Measurements from ENCODE around the gene AGAP1. TPM values are rescaled to one million over a fixed set of nuclear protein-coding genes. Genes with fewer than 3 reads are reported as not detected.

Gene AGAP1
- total and polyA plus RNA-seq, 7 donors: 10.8 to 42.7 (median 18.6) TPM

DNA sequence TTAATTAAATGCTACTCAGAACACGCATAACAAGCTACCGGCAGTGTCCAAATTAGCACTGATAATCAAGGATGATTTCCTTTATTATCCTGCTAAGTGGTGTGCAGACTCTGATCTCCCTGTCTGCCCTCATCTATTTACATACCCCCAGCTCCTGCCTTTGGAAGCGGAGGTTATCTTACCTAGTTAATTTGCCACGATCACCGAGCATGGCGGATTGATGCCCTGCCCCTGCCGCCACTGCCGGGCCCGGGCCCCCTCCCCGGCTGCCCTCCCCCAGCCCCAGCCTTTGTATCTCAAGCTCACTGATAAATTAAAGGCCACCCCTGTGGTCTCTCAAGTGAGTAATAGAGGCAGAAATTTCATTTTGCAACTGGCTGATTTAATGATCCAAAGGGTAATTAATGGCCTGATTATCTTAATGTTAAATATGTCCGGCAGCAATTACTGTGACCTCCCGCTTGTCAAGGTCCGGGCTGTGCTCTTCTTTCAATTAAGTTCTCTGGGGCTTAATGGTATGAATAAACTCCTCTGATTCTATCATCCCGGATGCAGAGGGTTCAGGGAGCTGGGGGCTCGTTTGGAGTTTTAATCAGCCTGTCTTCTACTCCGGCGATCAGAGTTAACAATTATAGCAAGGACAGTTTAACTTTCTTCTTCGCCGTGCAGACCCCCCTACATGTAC lies 560.9 kb downstream of the AGAP1 start:
- H3K4me3 ChIP-seq: no peak overlapping the region
- 75 to 89% methylated on average over 19 of the region's 19 CpGs for WGBS, 2 donors
- H3K4me1 ChIP-seq: peaks cover 0 to 17% (median 14%) of the 10 kb centered on the region in 4 donors
- H3K27me3 ChIP-seq: no peaks in the 10 kb centered on the region
- no peak overlapping the region for H3K27ac ChIP-seq
- intact Hi-C loops (cut with DNase I): no loop called here
- TF ChIP-seq POLR2AphosphoS5 (IDR thresholded peaks at IDR 0.05) (no peak), POLR2A (IDR thresholded peaks at IDR 0.05) (no peak), EP300 (IDR thresholded peaks at IDR 0.05) (no peak)
- TF ChIP-seq, protein P1, sequence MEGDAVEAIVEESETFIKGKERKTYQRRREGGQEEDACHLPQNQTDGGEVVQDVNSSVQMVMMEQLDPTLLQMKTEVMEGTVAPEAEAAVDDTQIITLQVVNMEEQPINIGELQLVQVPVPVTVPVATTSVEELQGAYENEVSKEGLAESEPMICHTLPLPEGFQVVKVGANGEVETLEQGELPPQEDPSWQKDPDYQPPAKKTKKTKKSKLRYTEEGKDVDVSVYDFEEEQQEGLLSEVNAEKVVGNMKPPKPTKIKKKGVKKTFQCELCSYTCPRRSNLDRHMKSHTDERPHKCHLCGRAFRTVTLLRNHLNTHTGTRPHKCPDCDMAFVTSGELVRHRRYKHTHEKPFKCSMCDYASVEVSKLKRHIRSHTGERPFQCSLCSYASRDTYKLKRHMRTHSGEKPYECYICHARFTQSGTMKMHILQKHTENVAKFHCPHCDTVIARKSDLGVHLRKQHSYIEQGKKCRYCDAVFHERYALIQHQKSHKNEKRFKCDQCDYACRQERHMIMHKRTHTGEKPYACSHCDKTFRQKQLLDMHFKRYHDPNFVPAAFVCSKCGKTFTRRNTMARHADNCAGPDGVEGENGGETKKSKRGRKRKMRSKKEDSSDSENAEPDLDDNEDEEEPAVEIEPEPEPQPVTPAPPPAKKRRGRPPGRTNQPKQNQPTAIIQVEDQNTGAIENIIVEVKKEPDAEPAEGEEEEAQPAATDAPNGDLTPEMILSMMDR (IDR thresholded peaks at IDR 0.05): no peak
- peaks cover 0 to 5% (median 0%) of the 10 kb centered on the region in 4 donors for H3K36me3 ChIP-seq
- H3K9me3 ChIP-seq: no peaks in the 10 kb centered on the region
- no peak for DNase-seq

DNA sequence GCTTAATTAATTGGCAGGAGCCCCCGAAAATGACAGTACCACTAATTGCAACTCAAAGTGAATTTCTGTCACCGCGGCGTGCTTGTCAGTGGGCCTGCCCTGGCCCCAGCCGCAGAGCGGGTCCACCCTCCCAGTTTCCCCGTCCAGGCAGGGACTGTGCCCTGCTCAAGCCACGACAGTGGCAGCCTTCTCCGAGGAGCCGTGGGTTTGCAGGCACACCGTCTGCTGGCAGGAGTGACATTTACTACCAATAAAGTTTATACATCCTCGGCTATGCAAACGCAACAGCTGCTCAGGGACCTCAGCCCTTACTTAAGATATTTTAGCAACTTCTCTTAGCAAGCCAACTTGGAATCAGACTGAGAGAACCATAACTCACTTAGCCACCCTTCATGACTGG lies 561.6 kb downstream of the AGAP1 start:
- no peak for DNase-seq
- WGBS, 2 donors: 53 to 60% methylated on average over 13 of the region's 13 CpGs
- TF ChIP-seq, protein P1 (IDR thresholded peaks at IDR 0.05): no peak
- TF ChIP-seq EP300 (IDR thresholded peaks at IDR 0.05) (no peak), POLR2AphosphoS5 (IDR thresholded peaks at IDR 0.05) (no peak), POLR2A (IDR thresholded peaks at IDR 0.05) (no peak)

DNA sequence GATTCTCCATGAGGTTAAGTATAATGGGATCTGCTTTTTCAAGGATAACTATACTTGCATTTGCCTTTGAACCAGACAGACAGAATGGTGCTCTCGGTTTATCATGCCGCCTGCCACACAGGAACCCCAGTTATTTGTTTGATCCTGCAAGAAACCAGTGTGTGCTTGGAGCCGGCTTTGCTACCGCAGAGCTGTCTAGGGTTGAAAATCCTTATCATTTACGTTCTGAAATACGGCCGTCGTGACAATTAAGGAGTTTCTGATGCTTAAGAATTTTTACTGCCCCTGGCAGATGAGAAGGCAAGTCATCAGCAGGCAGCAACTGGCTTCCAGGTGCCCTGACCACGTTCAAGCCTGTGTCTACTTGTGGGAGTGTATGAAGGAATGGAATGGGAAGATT lies 562.3 kb downstream of the AGAP1 start:
- peaks cover 0 to 17% (median 14%) of the 10 kb centered on the region in 4 donors for H3K4me1 ChIP-seq
- intact Hi-C loops (cut with DNase I): no loop called here
- no peaks in the 10 kb centered on the region for H3K27me3 ChIP-seq
- DNase-seq: no peak
- H3K36me3 ChIP-seq: no peaks in the 10 kb centered on the region
- no peak overlapping the region for H3K27ac ChIP-seq
- TF ChIP-seq POLR2AphosphoS5 (IDR thresholded peaks at IDR 0.05): no peak
- no peak for TF ChIP-seq POLR2A (IDR thresholded peaks at IDR 0.05)
- TF ChIP-seq EP300 (IDR thresholded peaks at IDR 0.05): no peak
- TF ChIP-seq, protein P1 (IDR thresholded peaks at IDR 0.05): no peak
- WGBS, 2 donors: 93 to 94% methylated on average over 9 of the region's 9 CpGs
- no peaks in the 10 kb centered on the region for H3K9me3 ChIP-seq
- no peak overlapping the region for H3K4me3 ChIP-seq

More for the DNA sequence above, 561.6 kb downstream of the AGAP1 start:
- intact Hi-C loops (cut with DNase I): no loop called here
- H3K36me3 ChIP-seq: no peaks in the 10 kb centered on the region
- H3K27ac ChIP-seq: no peak overlapping the region
- peaks cover 0 to 17% (median 14%) of the 10 kb centered on the region in 4 donors for H3K4me1 ChIP-seq
- H3K9me3 ChIP-seq: no peaks in the 10 kb centered on the region
- no peaks in the 10 kb centered on the region for H3K27me3 ChIP-seq
- no peak overlapping the region for H3K4me3 ChIP-seq

DNA sequence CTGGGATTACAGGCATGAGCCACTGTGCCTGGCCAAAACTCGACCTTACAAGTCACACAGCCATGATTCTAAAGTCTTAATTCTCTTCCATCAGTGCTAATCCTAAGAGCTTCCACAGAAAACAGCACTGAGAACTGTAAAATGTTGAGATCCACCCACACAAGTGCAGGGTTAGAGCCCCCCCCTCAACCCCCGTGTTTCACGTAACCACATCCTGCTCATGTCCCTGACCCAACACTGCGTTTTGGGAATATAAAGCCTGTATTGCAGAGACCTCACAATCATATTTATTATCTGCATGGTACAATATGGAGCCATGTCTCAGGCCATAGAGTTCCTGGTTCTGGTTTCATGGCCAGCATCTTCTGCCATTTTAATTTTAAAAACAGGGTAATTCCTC lies 563.5 kb downstream of the AGAP1 start:
- intact Hi-C loops (cut with DNase I): no loop called here

More for the DNA sequence above, 563.5 kb downstream of the AGAP1 start:
- Histone ChIP-seq H3K4me1 (peaks cover 0 to 17% (median 14%) of the 10 kb centered on the region in 4 donors), H3K27me3 (no peaks in the 10 kb centered on the region), H3K27ac (no peak overlapping the region), H3K4me3 (no peak overlapping the region), H3K36me3 (no peaks in the 10 kb centered on the region), H3K9me3 (no peaks in the 10 kb centered on the region)
- DNase-seq: no peak
- 80 to 87% methylated on average over 4 of the region's 4 CpGs for WGBS, 2 donors
- TF ChIP-seq POLR2A (IDR thresholded peaks at IDR 0.05) (no peak), POLR2AphosphoS5 (IDR thresholded peaks at IDR 0.05) (no peak), EP300 (IDR thresholded peaks at IDR 0.05) (no peak)
- TF ChIP-seq, protein P1 (IDR thresholded peaks at IDR 0.05): no peak

Data from sigmoid colon (tissue), 7 donors.